Endothelial cell of umbilical vein (primary cell): Measurements from ENCODE around the gene CSNK1G2.

Experiments used
- POLR2A ChIP-seq: IDR thresholded peaks from 2 replicates; pipeline ENCODE4 v1.6.1; 2012; ENCODE audit warnings: low read depth, mild to moderate bottlenecking, control low read depth, low read length
- TF ChIP-seq, protein P1 (sequence below), 2 donors: IDR thresholded peaks; 1 replicate in 1 of 2; 2 replicates in 1 of 2; pipeline ENCODE4 v1.5.1; 2011; ENCODE audit warnings: low read length in 2 of 2, mild to moderate bottlenecking in 2 of 2, moderate library complexity in 2 of 2, control low read depth in 1 of 2, inconsistent platforms in 1 of 2, low read depth in 1 of 2; ENCODE audit not compliant: insufficient read depth in 1 of 2; ENCODE audit errors: extremely low read depth in 1 of 2

DNA sequence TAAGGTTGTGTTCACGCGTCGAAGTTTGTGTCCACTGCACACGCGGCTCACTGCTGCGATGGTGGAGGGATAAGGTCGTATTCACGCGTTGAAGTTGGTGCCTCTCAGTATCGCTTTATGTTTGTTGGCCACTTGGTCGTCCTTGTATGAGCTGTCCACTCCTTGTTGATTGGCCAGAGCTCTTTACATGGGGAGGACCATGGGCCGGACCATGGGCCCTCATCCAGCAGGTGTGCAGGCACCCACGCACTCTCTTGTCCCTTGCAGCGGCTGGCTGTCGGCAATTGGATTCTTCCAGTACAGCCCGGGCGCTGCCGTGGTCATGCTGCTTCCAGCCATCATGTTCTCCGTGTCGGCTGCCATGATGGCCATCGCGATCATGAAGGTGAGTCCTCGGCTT, 18.2 kb upstream of the CSNK1G2 start:
- TF ChIP-seq POLR2A, result no peak
- TF ChIP-seq, protein P1, sequence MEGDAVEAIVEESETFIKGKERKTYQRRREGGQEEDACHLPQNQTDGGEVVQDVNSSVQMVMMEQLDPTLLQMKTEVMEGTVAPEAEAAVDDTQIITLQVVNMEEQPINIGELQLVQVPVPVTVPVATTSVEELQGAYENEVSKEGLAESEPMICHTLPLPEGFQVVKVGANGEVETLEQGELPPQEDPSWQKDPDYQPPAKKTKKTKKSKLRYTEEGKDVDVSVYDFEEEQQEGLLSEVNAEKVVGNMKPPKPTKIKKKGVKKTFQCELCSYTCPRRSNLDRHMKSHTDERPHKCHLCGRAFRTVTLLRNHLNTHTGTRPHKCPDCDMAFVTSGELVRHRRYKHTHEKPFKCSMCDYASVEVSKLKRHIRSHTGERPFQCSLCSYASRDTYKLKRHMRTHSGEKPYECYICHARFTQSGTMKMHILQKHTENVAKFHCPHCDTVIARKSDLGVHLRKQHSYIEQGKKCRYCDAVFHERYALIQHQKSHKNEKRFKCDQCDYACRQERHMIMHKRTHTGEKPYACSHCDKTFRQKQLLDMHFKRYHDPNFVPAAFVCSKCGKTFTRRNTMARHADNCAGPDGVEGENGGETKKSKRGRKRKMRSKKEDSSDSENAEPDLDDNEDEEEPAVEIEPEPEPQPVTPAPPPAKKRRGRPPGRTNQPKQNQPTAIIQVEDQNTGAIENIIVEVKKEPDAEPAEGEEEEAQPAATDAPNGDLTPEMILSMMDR (IDR thresholded peaks at IDR 0.05; ENCODE audit: extremely low read depth in 1 of 2, insufficient read depth in 1 of 2, low read depth in 1 of 2, low read length in 2 of 2), result no peak
